HG03097 (cell line): ENCODE results near the gene PKNOX2.

ENCODE experiments used
- ATAC-seq: cut with Tn5 transposase; IDR thresholded peaks from one replicate; pipeline ENCODE4 v1.9.1; 2021; ENCODE audit not compliant: unreplicated experiment, low FRiP score

Gene PKNOX2

GRCh38 chr11:125279676-125280418 lies 115.3 kb downstream of the PKNOX2 start:
- no peak for ATAC-seq

GRCh38 chr11:125280646-125281045 lies 116.1 kb downstream of the PKNOX2 start:
- no peak for ATAC-seq

- ATAC-seq = no peak
Observed at GRCh38 chr11:125281831-125282595, 117.5 kb downstream of the PKNOX2 start.

GRCh38 chr11:125282596-125282914 lies 118.0 kb downstream of the PKNOX2 start:
- no peak for ATAC-seq

GRCh38 chr11:125284245-125284850 lies 119.8 kb downstream of the PKNOX2 start:
- no peak for ATAC-seq

GRCh38 chr11:125285844-125286243 lies 121.3 kb downstream of the PKNOX2 start:
- no peak for ATAC-seq

- no peak for ATAC-seq
Observed at GRCh38 chr11:125286486-125286885, 121.9 kb downstream of the PKNOX2 start.

GRCh38 chr11:125287491-125288210 lies 123.1 kb downstream of the PKNOX2 start:
- no peak for ATAC-seq

GRCh38 chr11:125289419-125290098 lies 125.0 kb downstream of the PKNOX2 start:
- ATAC-seq = no peak

- no peak for ATAC-seq
Observed at GRCh38 chr11:125290263-125290662, 125.7 kb downstream of the PKNOX2 start.

GRCh38 chr11:125292100-125292499 lies 127.5 kb downstream of the PKNOX2 start:
- ATAC-seq = no peak

- no peak for ATAC-seq
Observed at GRCh38 chr11:125293596-125293995, 129.0 kb downstream of the PKNOX2 start.

- no peak for ATAC-seq
Observed at GRCh38 chr11:125295931-125296330, 131.4 kb downstream of the PKNOX2 start.

GRCh38 chr11:125297346-125297915 lies 132.9 kb downstream of the PKNOX2 start:
- ATAC-seq = no peak

- no peak for ATAC-seq
Observed at GRCh38 chr11:125299061-125299615, 134.6 kb downstream of the PKNOX2 start.

- no peak for ATAC-seq
Observed at GRCh38 chr11:125299821-125300220, 135.3 kb downstream of the PKNOX2 start.

GRCh38 chr11:125300791-125301218 lies 136.3 kb downstream of the PKNOX2 start:
- no peak for ATAC-seq

GRCh38 chr11:125301346-125301745 lies 136.8 kb downstream of the PKNOX2 start:
- ATAC-seq = no peak

GRCh38 chr11:125303186-125303585 lies 138.6 kb downstream of the PKNOX2 start:
- ATAC-seq = no peak

GRCh38 chr11:125303694-125304093 lies 139.1 kb downstream of the PKNOX2 start:
- no peak for ATAC-seq
